OCI-LY7 (cell line): ENCODE data around the gene PLS3.

Experiments used
- EZH2phosphoT487 ChIP-seq: fragments of 200-600 bp; sonication (generic); IDR thresholded peaks from 2 replicates; pipeline ENCODE4 v1.6.1; 2018; ENCODE audit warnings: low read depth, borderline replicate concordance, mild to moderate bottlenecking, mixed run types, antibody characterized with exemption, low read length, moderate library complexity, mixed read lengths
- TF ChIP-seq, protein P1 (sequence below): fragments of 200-600 bp; sonication (generic); conservative IDR thresholded peaks from 2 replicates; pipeline ENCODE4 v1.5.1; 2014; ENCODE audit warnings: mild to moderate bottlenecking, antibody characterized with exemption, low read length, moderate library complexity, mixed read lengths

DNA sequence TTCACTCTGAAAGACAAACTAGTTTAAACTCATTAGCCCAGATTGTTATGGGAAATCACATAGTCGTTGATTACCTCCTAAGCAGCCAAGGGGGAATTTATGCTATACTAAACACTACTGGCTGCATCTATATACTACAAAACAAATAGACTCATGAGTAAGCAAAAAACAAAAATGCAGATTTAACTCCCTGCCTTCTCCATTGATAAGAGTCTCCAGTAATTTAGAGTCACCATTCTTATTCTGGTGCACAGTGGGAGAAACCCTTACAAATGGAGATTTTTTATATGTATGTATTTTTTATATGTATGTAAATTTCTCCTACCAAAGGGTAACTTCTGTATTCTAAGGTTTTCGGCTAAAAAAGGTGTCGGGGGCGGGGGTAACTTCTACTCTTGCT is 126.6 kb downstream of the PLS3 start:
- TF ChIP-seq, protein P1, sequence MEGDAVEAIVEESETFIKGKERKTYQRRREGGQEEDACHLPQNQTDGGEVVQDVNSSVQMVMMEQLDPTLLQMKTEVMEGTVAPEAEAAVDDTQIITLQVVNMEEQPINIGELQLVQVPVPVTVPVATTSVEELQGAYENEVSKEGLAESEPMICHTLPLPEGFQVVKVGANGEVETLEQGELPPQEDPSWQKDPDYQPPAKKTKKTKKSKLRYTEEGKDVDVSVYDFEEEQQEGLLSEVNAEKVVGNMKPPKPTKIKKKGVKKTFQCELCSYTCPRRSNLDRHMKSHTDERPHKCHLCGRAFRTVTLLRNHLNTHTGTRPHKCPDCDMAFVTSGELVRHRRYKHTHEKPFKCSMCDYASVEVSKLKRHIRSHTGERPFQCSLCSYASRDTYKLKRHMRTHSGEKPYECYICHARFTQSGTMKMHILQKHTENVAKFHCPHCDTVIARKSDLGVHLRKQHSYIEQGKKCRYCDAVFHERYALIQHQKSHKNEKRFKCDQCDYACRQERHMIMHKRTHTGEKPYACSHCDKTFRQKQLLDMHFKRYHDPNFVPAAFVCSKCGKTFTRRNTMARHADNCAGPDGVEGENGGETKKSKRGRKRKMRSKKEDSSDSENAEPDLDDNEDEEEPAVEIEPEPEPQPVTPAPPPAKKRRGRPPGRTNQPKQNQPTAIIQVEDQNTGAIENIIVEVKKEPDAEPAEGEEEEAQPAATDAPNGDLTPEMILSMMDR = no peak
- TF ChIP-seq EZH2phosphoT487 = no peak
